Tibial nerve (tissue), 4 donors: ENCODE results near the gene FAM136A.

ENCODE experiments used
- CTCF ChIP-seq, 5 experiments: fragments of 200-600 bp in 3 of 5; fragments of 450-650 bp in 2 of 5; sonication (generic) in 3 of 5; IDR thresholded peaks; one replicate each; pipeline ENCODE4 v1.5.1; 2016 to 2019; ENCODE audit warnings: antibody characterized with exemption in 5 of 5, mild to moderate bottlenecking in 3 of 5, moderate library complexity in 2 of 5
- EP300 ChIP-seq, 2 donors: sonication (generic); formaldehyde crosslinking; IDR thresholded peaks; one replicate each; pipeline ENCODE4 v1.6.1; 2017; ENCODE audit warnings: antibody characterized with exemption in 2 of 2, mild to moderate bottlenecking in 1 of 2
- POLR2A ChIP-seq, 2 donors: fragments of 450-650 bp; IDR thresholded peaks; one replicate each; pipeline ENCODE4 v1.6.1; 2017; ENCODE audit warnings: antibody characterized with exemption in 2 of 2, mild to moderate bottlenecking in 2 of 2, moderate library complexity in 2 of 2

DNA sequence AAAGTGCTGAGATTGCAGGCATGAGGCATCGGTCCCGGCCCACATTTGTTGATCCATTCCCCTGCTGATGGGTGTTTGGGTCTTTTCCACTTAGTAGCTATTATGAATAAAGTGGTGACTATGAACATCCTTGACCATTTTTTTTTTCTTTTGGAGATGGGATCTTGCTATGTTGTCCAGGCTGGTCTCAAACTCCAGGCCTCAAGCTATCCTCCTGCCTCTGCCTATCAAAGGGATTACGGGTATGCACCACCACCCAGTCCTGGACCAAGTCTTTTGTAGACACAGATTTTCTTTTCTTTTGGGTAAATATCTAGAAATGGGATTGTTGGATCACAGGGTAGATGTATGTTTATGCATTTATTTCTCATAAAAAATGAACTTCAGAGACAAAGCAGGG lies 1.3 kb upstream of the FAM136A start:
- no peak for TF ChIP-seq CTCF (IDR thresholded peaks at IDR 0.05)
- TF ChIP-seq POLR2A (IDR thresholded peaks at IDR 0.05): no peak
- TF ChIP-seq EP300 (IDR thresholded peaks at IDR 0.05): no peak
